Measurements from ENCODE around the gene SRPRB. TPM values are rescaled to one million over a fixed set of nuclear protein-coding genes. Genes with fewer than 3 reads are reported as not detected.

Gene SRPRB
- polyA plus RNA-seq, 1 donor from 2014 or later: 46.9 TPM

GRCh38 chr3:133825969-133826727 lies 20.5 kb downstream of the SRPRB start:
- H3K9me3 ChIP-seq (ENCODE audit: low read length): no peaks in the 10 kb centered on the region
- no peak overlapping the region for H3K9ac ChIP-seq (ENCODE audit: low read length)
- H3K4me2 ChIP-seq (ENCODE audit: low read length): no peak overlapping the region
- no peaks in the 10 kb centered on the region for H3K9me2 ChIP-seq (ENCODE audit: insufficient read depth, low read length)
- H3K27ac ChIP-seq (ENCODE audit: low read length): no peak overlapping the region
- H4K20me1 ChIP-seq (ENCODE audit: insufficient read depth): no peaks in the 10 kb centered on the region
- no peak for TF ChIP-seq EZH2 (IDR thresholded peaks at IDR 0.05; ENCODE audit: borderline replicate concordance, insufficient read depth, low read length, poor library complexity, severe bottlenecking)
- no peak for TF ChIP-seq EP300 (conservative IDR thresholded peaks at IDR 0.05; ENCODE audit: poor library complexity, severe bottlenecking)
- TF ChIP-seq CTCF (IDR thresholded peaks at IDR 0.05; ENCODE audit: poor library complexity, severe bottlenecking): no peak
- TF ChIP-seq POLR2AphosphoS5 (IDR thresholded peaks at IDR 0.05): no peak
- TF ChIP-seq SMC3 (conservative IDR thresholded peaks at IDR 0.05; ENCODE audit: poor library complexity): no peak
- no peak for TF ChIP-seq REST (IDR thresholded peaks at IDR 0.05; ENCODE audit: borderline replicate concordance)
- no peak for TF ChIP-seq RAD21 (conservative IDR thresholded peaks at IDR 0.05)
- TF ChIP-seq TAF1 (IDR thresholded peaks at IDR 0.05; ENCODE audit: low read depth): no peak
- TF ChIP-seq MXI1 (conservative IDR thresholded peaks at IDR 0.05; ENCODE audit: poor library complexity, severe bottlenecking): no peak
- H3K27me3 ChIP-seq (ENCODE audit: insufficient read depth, low read depth, low read length): no peaks in the 10 kb centered on the region
- no peak overlapping the region for H2AFZ ChIP-seq (ENCODE audit: low read depth, low read length)
- H3K79me2 ChIP-seq (replicated peaks; ENCODE audit: insufficient read depth, low read length): no peaks in the 10 kb centered on the region
- H3K4me3 ChIP-seq (ENCODE audit: low read length): no peak overlapping the region
- H3K36me3 ChIP-seq (ENCODE audit: insufficient read depth, low read length): peaks cover 4% of the 10 kb centered on the region
- no peaks in the 10 kb centered on the region for H3F3A ChIP-seq (ENCODE audit: insufficient read depth, low read length, poor library complexity, severe bottlenecking)

GRCh38 chr3:133827136-133827535 lies 21.5 kb downstream of the SRPRB start:
- TF ChIP-seq MXI1 (conservative IDR thresholded peaks at IDR 0.05; ENCODE audit: poor library complexity, severe bottlenecking) (no peak), TAF1 (IDR thresholded peaks at IDR 0.05; ENCODE audit: low read depth) (no peak), CTCF (IDR thresholded peaks at IDR 0.05; ENCODE audit: poor library complexity, severe bottlenecking) (no peak), EZH2 (IDR thresholded peaks at IDR 0.05; ENCODE audit: borderline replicate concordance, insufficient read depth, low read length, poor library complexity, severe bottlenecking) (no peak), EP300 (conservative IDR thresholded peaks at IDR 0.05; ENCODE audit: poor library complexity, severe bottlenecking) (no peak), SMC3 (conservative IDR thresholded peaks at IDR 0.05; ENCODE audit: poor library complexity) (no peak), REST (IDR thresholded peaks at IDR 0.05; ENCODE audit: borderline replicate concordance) (no peak), RAD21 (conservative IDR thresholded peaks at IDR 0.05) (no peak), POLR2AphosphoS5 (IDR thresholded peaks at IDR 0.05) (no peak)
- H3K4me3 ChIP-seq (ENCODE audit: low read length): no peak overlapping the region
- no peaks in the 10 kb centered on the region for H3K27me3 ChIP-seq (ENCODE audit: insufficient read depth, low read depth, low read length)
- no peaks in the 10 kb centered on the region for H3K9me3 ChIP-seq (ENCODE audit: low read length)
- peaks cover 4% of the 10 kb centered on the region for H3K36me3 ChIP-seq (ENCODE audit: insufficient read depth, low read length)
- H3K79me2 ChIP-seq (replicated peaks; ENCODE audit: insufficient read depth, low read length): no peaks in the 10 kb centered on the region
- H3F3A ChIP-seq (ENCODE audit: insufficient read depth, low read length, poor library complexity, severe bottlenecking): no peaks in the 10 kb centered on the region
- H3K4me2 ChIP-seq (ENCODE audit: low read length): no peak overlapping the region
- H3K9ac ChIP-seq (ENCODE audit: low read length): no peak overlapping the region
- H4K20me1 ChIP-seq (ENCODE audit: insufficient read depth): no peaks in the 10 kb centered on the region
- H2AFZ ChIP-seq (ENCODE audit: low read depth, low read length): no peak overlapping the region
- no peak overlapping the region for H3K27ac ChIP-seq (ENCODE audit: low read length)
- no peaks in the 10 kb centered on the region for H3K9me2 ChIP-seq (ENCODE audit: insufficient read depth, low read length)

Data from neural cell (in vitro differentiated cells).